ENCODE measurements around the gene ZNF525.
"Not testable (repeated sequence)": the region's sequence is repeated elsewhere in the genome, so short reads cannot be mapped to it uniquely, and the experiment has no call there.

- not testable (repeated sequence) for TF ChIP-seq POLR2AphosphoS5 (IDR thresholded peaks at IDR 0.05)
- TF ChIP-seq, protein P1, sequence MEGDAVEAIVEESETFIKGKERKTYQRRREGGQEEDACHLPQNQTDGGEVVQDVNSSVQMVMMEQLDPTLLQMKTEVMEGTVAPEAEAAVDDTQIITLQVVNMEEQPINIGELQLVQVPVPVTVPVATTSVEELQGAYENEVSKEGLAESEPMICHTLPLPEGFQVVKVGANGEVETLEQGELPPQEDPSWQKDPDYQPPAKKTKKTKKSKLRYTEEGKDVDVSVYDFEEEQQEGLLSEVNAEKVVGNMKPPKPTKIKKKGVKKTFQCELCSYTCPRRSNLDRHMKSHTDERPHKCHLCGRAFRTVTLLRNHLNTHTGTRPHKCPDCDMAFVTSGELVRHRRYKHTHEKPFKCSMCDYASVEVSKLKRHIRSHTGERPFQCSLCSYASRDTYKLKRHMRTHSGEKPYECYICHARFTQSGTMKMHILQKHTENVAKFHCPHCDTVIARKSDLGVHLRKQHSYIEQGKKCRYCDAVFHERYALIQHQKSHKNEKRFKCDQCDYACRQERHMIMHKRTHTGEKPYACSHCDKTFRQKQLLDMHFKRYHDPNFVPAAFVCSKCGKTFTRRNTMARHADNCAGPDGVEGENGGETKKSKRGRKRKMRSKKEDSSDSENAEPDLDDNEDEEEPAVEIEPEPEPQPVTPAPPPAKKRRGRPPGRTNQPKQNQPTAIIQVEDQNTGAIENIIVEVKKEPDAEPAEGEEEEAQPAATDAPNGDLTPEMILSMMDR (IDR thresholded peaks at IDR 0.05), result not testable (repeated sequence)
Observed at GRCh38 chr19:53420520-53421315, 55.2 kb downstream of the ZNF525 start.

All from upper lobe of left lung (tissue), 4 donors.